Neural cell (in vitro differentiated cells): ENCODE results near the gene ST6GALNAC3. TPM values are rescaled to one million over a fixed set of nuclear protein-coding genes. Genes with fewer than 3 reads are reported as not detected.
A peak's percentile ranks its signal among the peaks of the same experiment; 100 is the strongest.

Experiments used
- H2AFZ ChIP-seq: fragments of 200-600, 300-800 bp; sonication (generic), shearing (Covaris generic); 2 replicates; pipeline ENCODE4 v1.6.0; 2014; ENCODE audit warnings: low read depth, mild to moderate bottlenecking, antibody characterized with exemption, low read length, moderate library complexity
- H3F3A ChIP-seq: fragments of 200-600 bp; shearing (Covaris generic); 2 replicates; pipeline ENCODE4 v1.6.1; 2016; ENCODE audit warnings: mild to moderate bottlenecking, moderate library complexity, mixed read lengths, antibody characterized with exemption, low read length; ENCODE audit not compliant: insufficient read depth, poor library complexity, severe bottlenecking
- H3K27ac ChIP-seq: fragments of 200-600, 300-800 bp; sonication (generic), shearing (Covaris generic); 2 replicates; pipeline ENCODE4 v1.5.1; 2014; ENCODE audit warnings: mild to moderate bottlenecking, low read length, moderate library complexity
- H3K27me3 ChIP-seq: fragments of 300-800, 200-600 bp; sonication (generic), shearing (Covaris generic); 2 replicates; pipeline ENCODE4 v1.6.0; 2014; ENCODE audit warnings: mild to moderate bottlenecking, low read depth, low read length, moderate library complexity; ENCODE audit not compliant: insufficient read depth
- H3K36me3 ChIP-seq: fragments of 300-800, 200-600 bp; sonication (generic), shearing (Covaris generic); 2 replicates; pipeline ENCODE4 v1.5.1; 2014; ENCODE audit warnings: mild to moderate bottlenecking, antibody characterized with exemption, low read length, moderate library complexity; ENCODE audit not compliant: insufficient read depth
- H3K4me2 ChIP-seq: fragments of 300-800, 200-600 bp; sonication (generic), shearing (Covaris generic); 2 replicates; pipeline ENCODE4 v1.6.0; 2014; ENCODE audit warnings: mild to moderate bottlenecking, low read length
- H3K4me3 ChIP-seq: fragments of 300-800, 200-600 bp; sonication (generic), shearing (Covaris generic); 2 replicates; pipeline ENCODE4 v1.5.1; 2014; ENCODE audit warnings: mild to moderate bottlenecking, low read length, moderate library complexity
- H3K79me2 ChIP-seq: fragments of 200-600 bp; shearing (Covaris generic); replicated peaks from 2 replicates; pipeline ENCODE4 v1.6.0; 2014; ENCODE audit warnings: mild to moderate bottlenecking, low read length, moderate library complexity; ENCODE audit not compliant: insufficient read depth
- H3K9ac ChIP-seq: fragments of 300-800, 200-600 bp; sonication (generic), shearing (Covaris generic); 2 replicates; pipeline ENCODE4 v1.6.1; 2016; ENCODE audit warnings: mild to moderate bottlenecking, low read length, mixed read lengths
- H3K9me2 ChIP-seq: fragments of 200-600 bp; shearing (Covaris generic); 2 replicates; pipeline ENCODE4 v1.6.1; 2016; ENCODE audit warnings: mild to moderate bottlenecking, low read length, mixed read lengths; ENCODE audit not compliant: insufficient read depth
- H3K9me3 ChIP-seq: fragments of 200-600, 300-800 bp; sonication (generic), shearing (Covaris generic); 2 replicates; pipeline ENCODE4 v1.6.1; 2016; ENCODE audit warnings: mild to moderate bottlenecking, mixed run types, low read length, moderate library complexity, mixed read lengths
- H4K20me1 ChIP-seq: fragments of 200-600 bp; shearing (Covaris generic); 2 replicates; pipeline ENCODE4 v1.6.1; 2016; ENCODE audit warnings: mild to moderate bottlenecking, mixed run types; ENCODE audit not compliant: insufficient read depth
- CTCF ChIP-seq: fragments of 450-650 bp; IDR thresholded peaks from 2 replicates; pipeline ENCODE4 v1.5.1; 2014; ENCODE audit warnings: antibody characterized with exemption, mild to moderate bottlenecking, moderate library complexity; ENCODE audit not compliant: poor library complexity, severe bottlenecking
- EP300 ChIP-seq: fragments of 450-650 bp; conservative IDR thresholded peaks from 2 replicates; pipeline ENCODE4 v1.6.1; 2014; ENCODE audit warnings: antibody characterized with exemption, mild to moderate bottlenecking, moderate library complexity; ENCODE audit not compliant: poor library complexity, severe bottlenecking
- MXI1 ChIP-seq: fragments of 450-650 bp; conservative IDR thresholded peaks from 2 replicates; pipeline ENCODE4 v1.6.1; 2014; ENCODE audit warnings: antibody characterized with exemption, mild to moderate bottlenecking; ENCODE audit not compliant: poor library complexity, severe bottlenecking
- REST ChIP-seq: IDR thresholded peaks from 2 replicates; pipeline ENCODE4 v1.6.1; 2012; ENCODE audit warnings: borderline replicate concordance
- SMC3 ChIP-seq: fragments of 450-650 bp; conservative IDR thresholded peaks from 2 replicates; pipeline ENCODE4 v1.6.1; 2014; ENCODE audit warnings: antibody characterized with exemption, mild to moderate bottlenecking, moderate library complexity; ENCODE audit not compliant: poor library complexity
- polyA plus RNA-seq: library from polyadenylated mRNA; depleted of rRNA; stranded (reverse); fragments of >200 nt; gene quantifications from 2 replicates; pipeline ENCODE4 v1.2.3, GENCODE V29; 2014

Gene ST6GALNAC3
- polyA plus RNA-seq, 1 donor from 2014 or later = 3.6 TPM

- Histone ChIP-seq H3K9me2 (no peaks in the 10 kb centered on the region), H3K9me3 (no peaks in the 10 kb centered on the region), H3K79me2 (no peaks in the 10 kb centered on the region), H3K36me3 (no peaks in the 10 kb centered on the region), H4K20me1 (no peaks in the 10 kb centered on the region), H2AFZ (no peak overlapping the region), H3K4me2 (no peak overlapping the region), H3F3A (no peaks in the 10 kb centered on the region), H3K27ac (no peak overlapping the region), H3K9ac (no peak overlapping the region), H3K27me3 (no peaks in the 10 kb centered on the region), H3K4me3 (no peak overlapping the region)
- TF ChIP-seq SMC3 = no peak
- TF ChIP-seq EP300 = no peak
- TF ChIP-seq REST = no peak
- TF ChIP-seq CTCF = no peak
- TF ChIP-seq MXI1 = no peak
Observed at GRCh38 chr1:76033800-76034475, 40.6 kb upstream of the ST6GALNAC3 start.

- Histone ChIP-seq H3K9me3 (no peaks in the 10 kb centered on the region), H3K27me3 (no peaks in the 10 kb centered on the region)
- TF ChIP-seq SMC3 (no peak), CTCF (peak; percentile 21)
Observed at GRCh38 chr1:76035053-76035452, 39.5 kb upstream of the ST6GALNAC3 start.

More at GRCh38 chr1:76035053-76035452, 39.5 kb upstream of the ST6GALNAC3 start:
- Histone ChIP-seq H3K79me2 (no peaks in the 10 kb centered on the region), H3K27ac (no peak overlapping the region), H3K9me2 (no peaks in the 10 kb centered on the region), H4K20me1 (no peaks in the 10 kb centered on the region), H3K4me2 (no peak overlapping the region), H3K36me3 (no peaks in the 10 kb centered on the region), H3K9ac (no peak overlapping the region), H2AFZ (no peak overlapping the region), H3K4me3 (no peak overlapping the region), H3F3A (no peaks in the 10 kb centered on the region)
